ENCODE data around the gene RMI2. TPM values are rescaled to one million over a fixed set of nuclear protein-coding genes. Genes with fewer than 3 reads are reported as not detected.

Gene RMI2
- total and polyA plus RNA-seq, 9 of the 15 experiments (the other 6 are each of a cell fraction or from before 2014, with no cell fraction given): 8.0 to 43.4 (median 32.5) TPM

GRCh38 chr16:11297492-11298142 lies 47.6 kb upstream of the RMI2 start (continued):
- no peak for TF ChIP-seq PTTG1 (tag; IDR thresholded peaks at IDR 0.05; ENCODE audit: low read depth)
- no peak for TF ChIP-seq ZBTB49 (CRISPR knock-in tag; IDR thresholded peaks at IDR 0.05; ENCODE audit: borderline replicate concordance)
- TF ChIP-seq ZFPM2 (CRISPR knock-in tag; IDR thresholded peaks at IDR 0.05): no peak
- no peak for TF ChIP-seq ETV5 (CRISPR knock-in tag; IDR thresholded peaks at IDR 0.05; ENCODE audit: low read depth)
- peak in 1 of 2 experiments; percentile 48; a peak in 1 of 4 replicates for TF ChIP-seq TBL1XR1 (IDR thresholded peaks at IDR 0.05; ENCODE audit: low read length in 2 of 2)
- TF ChIP-seq SMARCE1 (IDR thresholded peaks at IDR 0.05): peak; percentile 45; the same call in 1 of the 2 replicates
- 0 out of 2 replicates have a peak, but pooled peaks have one; percentile 16 for TF ChIP-seq RBFOX2 (IDR thresholded peaks at IDR 0.05; ENCODE audit: low read depth, low read length)
- TF ChIP-seq SIN3A (IDR thresholded peaks at IDR 0.05; ENCODE audit: borderline replicate concordance in 2 of 2, control insufficient read depth in 1 of 2, low read depth in 2 of 2, low read length in 2 of 2): no peak
- peak; percentile 32; the same call in 1 of the 2 replicates for TF ChIP-seq FOXM1 (IDR thresholded peaks at IDR 0.05; ENCODE audit: low read depth)
- 0 out of 2 replicates have a peak, but pooled peaks have one; percentile 47 for TF ChIP-seq FOXM1 (CRISPR knock-in tag; IDR thresholded peaks at IDR 0.05; ENCODE audit: low read depth)
- TF ChIP-seq, protein P1, sequence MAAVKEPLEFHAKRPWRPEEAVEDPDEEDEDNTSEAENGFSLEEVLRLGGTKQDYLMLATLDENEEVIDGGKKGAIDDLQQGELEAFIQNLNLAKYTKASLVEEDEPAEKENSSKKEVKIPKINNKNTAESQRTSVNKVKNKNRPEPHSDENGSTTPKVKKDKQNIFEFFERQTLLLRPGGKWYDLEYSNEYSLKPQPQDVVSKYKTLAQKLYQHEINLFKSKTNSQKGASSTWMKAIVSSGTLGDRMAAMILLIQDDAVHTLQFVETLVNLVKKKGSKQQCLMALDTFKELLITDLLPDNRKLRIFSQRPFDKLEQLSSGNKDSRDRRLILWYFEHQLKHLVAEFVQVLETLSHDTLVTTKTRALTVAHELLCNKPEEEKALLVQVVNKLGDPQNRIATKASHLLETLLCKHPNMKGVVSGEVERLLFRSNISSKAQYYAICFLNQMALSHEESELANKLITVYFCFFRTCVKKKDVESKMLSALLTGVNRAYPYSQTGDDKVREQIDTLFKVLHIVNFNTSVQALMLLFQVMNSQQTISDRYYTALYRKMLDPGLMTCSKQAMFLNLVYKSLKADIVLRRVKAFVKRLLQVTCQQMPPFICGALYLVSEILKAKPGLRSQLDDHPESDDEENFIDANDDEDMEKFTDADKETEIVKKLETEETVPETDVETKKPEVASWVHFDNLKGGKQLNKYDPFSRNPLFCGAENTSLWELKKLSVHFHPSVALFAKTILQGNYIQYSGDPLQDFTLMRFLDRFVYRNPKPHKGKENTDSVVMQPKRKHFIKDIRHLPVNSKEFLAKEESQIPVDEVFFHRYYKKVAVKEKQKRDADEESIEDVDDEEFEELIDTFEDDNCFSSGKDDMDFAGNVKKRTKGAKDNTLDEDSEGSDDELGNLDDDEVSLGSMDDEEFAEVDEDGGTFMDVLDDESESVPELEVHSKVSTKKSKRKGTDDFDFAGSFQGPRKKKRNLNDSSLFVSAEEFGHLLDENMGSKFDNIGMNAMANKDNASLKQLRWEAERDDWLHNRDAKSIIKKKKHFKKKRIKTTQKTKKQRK (IDR thresholded peaks at IDR 0.05; ENCODE audit: borderline replicate concordance, low read depth, low read length): no peak
- TF ChIP-seq TRIM28 (IDR thresholded peaks at IDR 0.05): no peak
- TF ChIP-seq IRF1 (CRISPR knock-in tag; IDR thresholded peaks at IDR 0.05; ENCODE audit: borderline replicate concordance): no peak
- TF ChIP-seq FOXK2 (conservative IDR thresholded peaks at IDR 0.05 in 1 of 2, IDR thresholded peaks at IDR 0.05 in 1 of 2; ENCODE audit: low read depth in 2 of 2): no peak
- TF ChIP-seq MCM7 (IDR thresholded peaks at IDR 0.05): no peak
- no peak for TF ChIP-seq DMBX1 (CRISPR knock-in tag; IDR thresholded peaks at IDR 0.05; ENCODE audit: borderline replicate concordance)
- TF ChIP-seq ZNF41 (CRISPR knock-in tag; conservative IDR thresholded peaks at IDR 0.05): no peak; the same call in 1 of the 2 replicates
- no peak for TF ChIP-seq ZFX (CRISPR knock-in tag; IDR thresholded peaks at IDR 0.05)
- no peak for TF ChIP-seq PRPF4 (IDR thresholded peaks at IDR 0.05; ENCODE audit: insufficient read depth, low read depth, low read length, poor library complexity, severe bottlenecking)
- no peak for TF ChIP-seq ZFP36 (IDR thresholded peaks at IDR 0.05; ENCODE audit: low read depth, low read length, partially characterized antibody)
